Vagina (tissue), 2 donors: ENCODE data around the gene PKDCC. TPM values are rescaled to one million over a fixed set of nuclear protein-coding genes. Genes with fewer than 3 reads are reported as not detected.
"Not testable (repeated sequence)": the region's sequence is repeated elsewhere in the genome, so short reads cannot be mapped to it uniquely, and the experiment has no call there.

ENCODE experiments used
- DNase-seq, 2 donors: peaks; one replicate each; pipeline ENCODE4 v3.0.0-alpha.2; 2017; ENCODE audit errors: extremely low spot score in 2 of 2
- H3K27ac ChIP-seq: fragments of 200-600 bp; sonication (generic); one replicate; pipeline ENCODE4 v1.5.1; 2019
- H3K27me3 ChIP-seq: fragments of 200-600 bp; sonication (generic); one replicate; pipeline ENCODE4 v1.5.1; 2019
- H3K36me3 ChIP-seq, 2 donors: fragments of 200-600 bp; sonication (generic); one replicate each; pipeline ENCODE4 v1.5.1; 2017 to 2019
- H3K4me1 ChIP-seq: fragments of 200-600 bp; sonication (generic); one replicate; pipeline ENCODE4 v1.5.1; 2019
- H3K4me3 ChIP-seq, 2 donors: fragments of 200-600 bp; sonication (generic); 1 replicate in 1 of 2; 2 replicates in 1 of 2; pipeline ENCODE4 v1.5.1; 2016 to 2019
- H3K9me3 ChIP-seq: fragments of 200-600 bp; sonication (generic); one replicate; pipeline ENCODE4 v1.5.1; 2019
- POLR2A ChIP-seq, 2 donors: fragments of 450-650 bp; IDR thresholded peaks; one replicate each; pipeline ENCODE4 v1.6.1; 2017; ENCODE audit warnings: antibody characterized with exemption in 2 of 2, mild to moderate bottlenecking in 2 of 2, moderate library complexity in 2 of 2
- POLR2AphosphoS5 ChIP-seq, 2 donors: sonication (generic); formaldehyde crosslinking; IDR thresholded peaks; one replicate each; pipeline ENCODE4 v1.9.0; 2017; ENCODE audit warnings: antibody characterized with exemption in 2 of 2, mild to moderate bottlenecking in 2 of 2, low read depth in 1 of 2; ENCODE audit not compliant: insufficient read depth in 1 of 2
- intact Hi-C: fragments of 100-400 bp; cut with DNase I; formaldehyde crosslinking; loops from one replicate; pipeline ENCODE4 v1.15.1; 2023
- total RNA-seq: library from RNA; depleted of rRNA; stranded (reverse); fragments of >200 nt; gene quantifications from one replicate; pipeline ENCODE4 v1.2.3, GENCODE V29; 2016
- TF ChIP-seq, protein P1 (sequence below), 3 experiments: fragments of 450-650 bp in 2 of 3; fragments of 200-600 bp in 1 of 3; sonication (generic) in 1 of 3; IDR thresholded peaks; one replicate each; pipeline ENCODE4 v1.5.1; 2017 to 2019; ENCODE audit warnings: antibody characterized with exemption in 3 of 3, mild to moderate bottlenecking in 2 of 3, moderate library complexity in 2 of 3

Gene PKDCC
- total RNA-seq, 1 donor from 2014 or later, result 146 TPM

GRCh38 chr2:42030200-42030759 lies 17.5 kb upstream of the PKDCC start:
- DNase-seq, result no peak
- Histone ChIP-seq H3K4me3 (no peak overlapping the region), H3K27ac (no peak overlapping the region), H3K4me1 (peaks cover 4% of the 10 kb centered on the region), H3K36me3 (no peaks in the 10 kb centered on the region), H3K9me3 (no peaks in the 10 kb centered on the region), H3K27me3 (no peaks in the 10 kb centered on the region)
- intact Hi-C loops, result no loop called here
- TF ChIP-seq POLR2AphosphoS5 (IDR thresholded peaks at IDR 0.05; ENCODE audit: insufficient read depth in 1 of 2, low read depth in 1 of 2), result no peak

- no peaks in the 10 kb centered on the region for H3K9me3 ChIP-seq
- H3K27me3 ChIP-seq, result no peaks in the 10 kb centered on the region
- no peak for DNase-seq
- TF ChIP-seq POLR2A (IDR thresholded peaks at IDR 0.05) (no peak), POLR2AphosphoS5 (IDR thresholded peaks at IDR 0.05; ENCODE audit: insufficient read depth in 1 of 2, low read depth in 1 of 2) (no peak)
- TF ChIP-seq, protein P1, sequence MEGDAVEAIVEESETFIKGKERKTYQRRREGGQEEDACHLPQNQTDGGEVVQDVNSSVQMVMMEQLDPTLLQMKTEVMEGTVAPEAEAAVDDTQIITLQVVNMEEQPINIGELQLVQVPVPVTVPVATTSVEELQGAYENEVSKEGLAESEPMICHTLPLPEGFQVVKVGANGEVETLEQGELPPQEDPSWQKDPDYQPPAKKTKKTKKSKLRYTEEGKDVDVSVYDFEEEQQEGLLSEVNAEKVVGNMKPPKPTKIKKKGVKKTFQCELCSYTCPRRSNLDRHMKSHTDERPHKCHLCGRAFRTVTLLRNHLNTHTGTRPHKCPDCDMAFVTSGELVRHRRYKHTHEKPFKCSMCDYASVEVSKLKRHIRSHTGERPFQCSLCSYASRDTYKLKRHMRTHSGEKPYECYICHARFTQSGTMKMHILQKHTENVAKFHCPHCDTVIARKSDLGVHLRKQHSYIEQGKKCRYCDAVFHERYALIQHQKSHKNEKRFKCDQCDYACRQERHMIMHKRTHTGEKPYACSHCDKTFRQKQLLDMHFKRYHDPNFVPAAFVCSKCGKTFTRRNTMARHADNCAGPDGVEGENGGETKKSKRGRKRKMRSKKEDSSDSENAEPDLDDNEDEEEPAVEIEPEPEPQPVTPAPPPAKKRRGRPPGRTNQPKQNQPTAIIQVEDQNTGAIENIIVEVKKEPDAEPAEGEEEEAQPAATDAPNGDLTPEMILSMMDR (IDR thresholded peaks at IDR 0.05), result no peak
- H3K27ac ChIP-seq, result no peak overlapping the region
- no peak overlapping the region for H3K4me3 ChIP-seq
- intact Hi-C loops, result no loop called here
- no peaks in the 10 kb centered on the region for H3K36me3 ChIP-seq
- no peaks in the 10 kb centered on the region for H3K4me1 ChIP-seq
Observed at GRCh38 chr2:42030829-42031228, 17.0 kb upstream of the PKDCC start.

GRCh38 chr2:42031281-42032223 lies 16.3 kb upstream of the PKDCC start:
- H3K27me3 ChIP-seq, result no peaks in the 10 kb centered on the region
- DNase-seq, result no peak
- no peak overlapping the region for H3K4me3 ChIP-seq
- TF ChIP-seq, protein P1 (IDR thresholded peaks at IDR 0.05), result no peak
- no peak for TF ChIP-seq POLR2A (IDR thresholded peaks at IDR 0.05)
- no peak for TF ChIP-seq POLR2AphosphoS5 (IDR thresholded peaks at IDR 0.05; ENCODE audit: insufficient read depth in 1 of 2, low read depth in 1 of 2)
- no peaks in the 10 kb centered on the region for H3K9me3 ChIP-seq
- H3K4me1 ChIP-seq, result no peaks in the 10 kb centered on the region
- intact Hi-C loops, result no loop called here
- H3K27ac ChIP-seq, result no peak overlapping the region
- no peaks in the 10 kb centered on the region for H3K36me3 ChIP-seq

- Histone ChIP-seq H3K4me1 (no peaks in the 10 kb centered on the region), H3K27ac (no peak overlapping the region), H3K27me3 (no peaks in the 10 kb centered on the region), H3K4me3 (no peak overlapping the region), H3K36me3 (no peaks in the 10 kb centered on the region), H3K9me3 (no peaks in the 10 kb centered on the region)
- DNase-seq, result no peak
- intact Hi-C loops, result no loop called here
- no peak for TF ChIP-seq POLR2AphosphoS5 (IDR thresholded peaks at IDR 0.05; ENCODE audit: insufficient read depth in 1 of 2, low read depth in 1 of 2)
- TF ChIP-seq POLR2A (IDR thresholded peaks at IDR 0.05), result no peak
- TF ChIP-seq, protein P1 (IDR thresholded peaks at IDR 0.05), result no peak
Observed at GRCh38 chr2:42032224-42032620, 15.6 kb upstream of the PKDCC start.

DNA sequence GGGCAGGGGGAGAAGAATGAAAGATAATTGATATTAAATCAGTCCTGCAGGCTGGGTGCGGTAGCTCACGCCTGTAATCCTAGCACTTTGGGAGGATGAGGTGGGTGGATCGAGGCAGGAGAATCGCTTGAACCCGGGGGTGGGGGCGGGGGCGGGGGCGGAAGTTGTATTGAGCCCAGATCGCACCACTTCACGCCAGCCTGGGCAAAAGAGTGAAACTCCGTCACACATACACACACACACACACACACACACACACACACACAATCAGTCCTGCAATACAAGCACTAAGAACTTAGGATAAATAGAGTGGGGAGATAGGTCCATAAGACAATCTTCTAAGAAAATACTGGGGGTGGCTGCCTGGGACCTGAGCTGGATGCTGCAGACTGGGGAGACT lies 15.1 kb upstream of the PKDCC start:
- TF ChIP-seq POLR2AphosphoS5 (IDR thresholded peaks at IDR 0.05; ENCODE audit: insufficient read depth in 1 of 2, low read depth in 1 of 2) (no peak), POLR2A (IDR thresholded peaks at IDR 0.05) (no peak)
- TF ChIP-seq, protein P1 (IDR thresholded peaks at IDR 0.05), result no peak
- H3K9me3 ChIP-seq, result no peaks in the 10 kb centered on the region
- H3K27ac ChIP-seq, result no peak overlapping the region
- no peaks in the 10 kb centered on the region for H3K36me3 ChIP-seq
- intact Hi-C loops, result no loop called here
- H3K4me3 ChIP-seq, result no peak overlapping the region
- no peaks in the 10 kb centered on the region for H3K27me3 ChIP-seq
- no peaks in the 10 kb centered on the region for H3K4me1 ChIP-seq
- no peak for DNase-seq

DNA sequence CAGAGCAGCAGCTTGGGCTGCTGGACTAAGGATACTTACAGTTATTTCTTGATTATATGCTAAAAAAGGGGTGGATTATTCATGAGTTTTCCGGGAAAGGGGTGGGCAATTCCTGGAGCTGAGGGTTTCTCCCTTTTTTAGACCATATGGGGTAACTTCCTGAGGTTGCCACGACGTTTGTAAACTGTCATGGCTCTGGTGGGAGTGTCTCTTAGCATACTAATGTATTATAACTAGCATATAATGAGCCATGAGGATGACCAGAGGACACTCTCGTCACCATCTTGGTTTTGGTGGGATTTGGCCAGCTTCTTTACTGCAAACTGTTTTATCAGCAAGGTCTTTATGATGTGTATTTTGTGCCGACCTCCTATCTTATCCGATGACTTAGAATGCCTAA lies 13.7 kb upstream of the PKDCC start:
- H3K9me3 ChIP-seq, H3K36me3 ChIP-seq, H3K27me3 ChIP-seq, intact Hi-C loops, H3K4me1 ChIP-seq, H3K27ac ChIP-seq, H3K4me3 ChIP-seq, DNase-seq: not testable (repeated sequence)
